ENCODE measurements around the gene GAL3ST1.
"Not testable (repeated sequence)": the region's sequence is repeated elsewhere in the genome, so short reads cannot be mapped to it uniquely, and the experiment has no call there.

The GAL3ST1 gene, protein sequence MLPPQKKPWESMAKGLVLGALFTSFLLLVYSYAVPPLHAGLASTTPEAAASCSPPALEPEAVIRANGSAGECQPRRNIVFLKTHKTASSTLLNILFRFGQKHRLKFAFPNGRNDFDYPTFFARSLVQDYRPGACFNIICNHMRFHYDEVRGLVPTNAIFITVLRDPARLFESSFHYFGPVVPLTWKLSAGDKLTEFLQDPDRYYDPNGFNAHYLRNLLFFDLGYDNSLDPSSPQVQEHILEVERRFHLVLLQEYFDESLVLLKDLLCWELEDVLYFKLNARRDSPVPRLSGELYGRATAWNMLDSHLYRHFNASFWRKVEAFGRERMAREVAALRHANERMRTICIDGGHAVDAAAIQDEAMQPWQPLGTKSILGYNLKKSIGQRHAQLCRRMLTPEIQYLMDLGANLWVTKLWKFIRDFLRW

GRCh38 chr22:30574095-30574981, at the start of gene GAL3ST1:
Gene GAL3ST1, minus strand, starts transcription at chr22:30574665. Its CDS starts 17,273 bp downstream, at chr22:30557392.
- no peak for DNase-seq (ENCODE audit: low spot score)

- DNase-seq (ENCODE audit: low spot score) = not testable (repeated sequence)
Observed at GRCh38 chr22:30619909-30620308, 45.4 kb upstream of the GAL3ST1 start.

GRCh38 chr22:30617819-30618218, 43.4 kb upstream of the GAL3ST1 start:
- DNase-seq (ENCODE audit: low spot score) = no peak

- DNase-seq (ENCODE audit: low spot score) = no peak
Observed at GRCh38 chr22:30615543-30615954, 41.1 kb upstream of the GAL3ST1 start.

- no peak for DNase-seq (ENCODE audit: low spot score)
Observed at GRCh38 chr22:30614879-30615278, 40.4 kb upstream of the GAL3ST1 start.

GRCh38 chr22:30614268-30614667, 39.8 kb upstream of the GAL3ST1 start:
- no peak for DNase-seq (ENCODE audit: low spot score)

GRCh38 chr22:30612789-30613188, 38.3 kb upstream of the GAL3ST1 start:
- no peak for DNase-seq (ENCODE audit: low spot score)

- no peak for DNase-seq (ENCODE audit: low spot score)
Observed at GRCh38 chr22:30611197-30611596, 36.7 kb upstream of the GAL3ST1 start.

DNA sequence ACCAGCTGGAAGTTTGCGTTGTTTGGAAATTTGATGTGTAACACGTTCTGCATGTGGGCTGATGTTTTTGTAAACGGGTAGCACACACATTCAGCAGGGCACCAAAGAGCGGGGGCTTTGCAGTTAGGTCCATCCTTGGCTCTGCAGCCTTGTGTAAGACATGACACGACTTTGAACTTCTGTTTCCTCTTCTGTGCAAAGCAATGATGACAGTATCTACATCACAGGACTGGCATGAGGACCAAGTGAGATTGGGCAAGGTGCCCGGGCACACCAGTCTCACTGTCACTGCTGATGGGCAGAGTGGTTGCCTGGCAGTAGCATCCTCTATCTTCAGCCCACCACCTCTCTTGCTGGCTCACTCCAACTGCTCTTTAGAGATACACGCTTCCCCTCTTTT, 35.8 kb upstream of the GAL3ST1 start:
- no peak for DNase-seq (ENCODE audit: low spot score)

DNA sequence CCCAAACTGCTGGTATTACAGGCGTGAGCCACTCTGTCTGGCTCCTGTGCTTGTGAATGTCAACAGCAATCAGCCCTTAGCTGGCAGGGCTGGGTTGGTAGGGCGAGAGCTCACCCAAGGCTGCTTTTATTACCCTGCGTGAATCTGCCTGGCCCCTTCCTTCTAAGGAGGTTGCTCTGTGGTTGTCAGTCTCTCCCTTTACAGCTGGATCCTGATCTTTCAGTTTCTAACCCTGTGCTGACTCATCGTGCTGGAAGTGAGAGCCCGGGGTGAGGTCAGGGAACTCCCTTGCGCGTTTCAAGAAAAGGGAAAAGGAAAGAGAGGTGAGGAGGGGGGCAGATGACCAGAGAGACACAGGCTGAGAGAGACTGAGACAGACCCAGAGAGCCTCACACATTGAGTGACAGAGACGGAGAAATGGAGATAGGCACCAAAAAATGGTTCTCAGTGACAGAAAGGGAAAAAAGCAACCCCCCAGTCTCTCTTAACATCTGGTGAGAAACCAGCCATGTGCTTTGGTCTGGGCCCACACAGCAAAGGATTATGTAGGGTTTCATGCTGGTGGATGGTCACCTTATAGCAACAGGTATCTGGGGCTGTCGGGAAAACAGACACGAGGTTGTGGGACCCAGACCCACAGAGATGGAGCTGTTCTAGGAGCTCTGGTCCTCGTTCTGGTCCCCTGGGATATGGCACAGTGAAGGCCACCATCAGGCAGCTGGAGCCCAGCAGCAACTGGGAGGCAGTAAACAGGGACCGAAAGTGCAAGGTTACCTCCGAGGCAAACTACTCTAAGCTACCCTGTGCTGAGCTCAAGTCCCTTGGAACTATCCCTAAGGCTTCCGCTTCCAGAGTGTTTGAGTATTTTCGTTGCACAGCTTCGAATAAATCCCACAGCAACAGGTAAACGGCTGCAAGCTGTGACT, 35.1 kb upstream of the GAL3ST1 start:
- peak; percentile 67 for DNase-seq (ENCODE audit: low spot score)

- no peak for DNase-seq (ENCODE audit: low spot score)
Observed at GRCh38 chr22:30607939-30608338, 33.5 kb upstream of the GAL3ST1 start.

- no peak for DNase-seq (ENCODE audit: low spot score)
Observed at GRCh38 chr22:30607300-30607930, 33.0 kb upstream of the GAL3ST1 start.

DNA sequence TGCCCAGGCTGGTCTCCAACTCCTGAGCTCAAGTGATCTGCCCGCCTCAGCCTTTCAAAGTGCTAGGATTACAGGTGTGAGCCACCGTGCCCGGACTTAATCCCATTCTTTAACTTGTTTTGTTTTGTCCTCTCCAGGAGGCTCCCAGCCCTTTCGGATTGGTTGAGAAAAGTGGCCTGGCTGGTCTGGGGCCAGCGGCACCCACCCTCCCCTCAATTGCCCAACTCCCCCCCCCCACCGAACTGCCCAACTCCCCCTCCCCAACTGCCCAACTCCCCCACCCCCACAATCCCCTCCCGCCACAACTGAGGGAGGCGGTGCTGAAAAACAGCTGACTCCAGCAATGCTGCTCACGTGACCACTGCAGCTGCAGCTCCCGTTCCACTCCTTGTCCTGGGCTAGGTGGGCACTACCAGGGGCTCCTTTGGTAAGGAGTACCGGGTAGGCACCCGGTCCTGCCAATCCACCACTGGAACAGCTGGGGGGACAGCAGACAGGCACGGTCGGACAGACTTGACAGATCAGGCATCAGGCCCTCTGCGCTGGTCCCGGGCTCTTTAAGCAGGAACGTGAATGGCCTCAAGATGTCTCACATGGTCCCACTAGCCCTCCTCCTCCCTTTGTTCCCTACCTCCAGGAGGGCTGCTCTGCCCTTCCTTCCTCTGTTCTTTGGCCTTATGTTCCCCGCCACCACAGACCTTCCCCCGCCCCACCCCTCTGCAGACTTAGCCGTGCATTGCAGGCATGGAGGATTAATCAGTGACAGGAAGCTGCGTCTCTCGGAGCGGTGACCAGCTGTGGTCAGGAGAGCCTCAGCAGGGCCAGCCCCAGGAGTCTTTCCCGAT, 32.2 kb upstream of the GAL3ST1 start, which contains the start of gene TCN2:
Gene TCN2 (plus strand): TSS at position 720 of the 845 bp plus-strand sequence. CDS start 158 bp downstream, outside the sequence.
- DNase-seq (ENCODE audit: low spot score) = peak; percentile 59

DNA sequence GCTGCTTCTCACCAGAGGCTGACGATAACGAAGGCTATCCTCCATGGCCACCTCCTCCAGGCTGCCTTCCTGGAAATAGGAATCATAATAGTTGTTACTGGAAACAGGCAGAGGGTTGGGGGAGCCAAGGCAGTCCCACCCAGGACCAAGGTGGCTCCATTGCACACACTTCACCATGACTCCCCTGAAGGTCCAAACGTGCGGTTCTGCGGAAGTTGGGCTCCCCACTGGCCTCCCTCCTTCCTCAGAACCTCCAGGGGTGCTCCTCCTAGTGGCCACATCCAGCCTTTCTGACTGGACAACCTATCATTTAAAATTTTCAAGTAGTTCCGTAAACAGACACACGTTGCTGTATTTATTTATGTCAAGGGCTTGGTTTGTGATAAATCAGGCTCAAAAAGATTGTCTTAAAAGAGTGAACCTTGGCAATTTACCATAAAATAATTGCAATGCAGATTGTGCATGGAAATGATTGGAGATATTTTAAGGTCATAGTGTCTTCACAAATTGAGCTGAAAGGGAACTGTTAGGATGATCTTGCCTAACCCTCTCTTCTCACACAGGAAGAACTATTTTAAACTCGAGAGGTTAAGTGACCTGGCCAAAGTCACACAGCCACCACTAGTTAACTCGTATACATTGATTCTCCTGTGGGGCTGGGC, 31.1 kb upstream of the GAL3ST1 start:
- DNase-seq (ENCODE audit: low spot score) = peak; percentile 51

- no peak for DNase-seq (ENCODE audit: low spot score)
Observed at GRCh38 chr22:30604723-30605122, 30.3 kb upstream of the GAL3ST1 start.

DNA sequence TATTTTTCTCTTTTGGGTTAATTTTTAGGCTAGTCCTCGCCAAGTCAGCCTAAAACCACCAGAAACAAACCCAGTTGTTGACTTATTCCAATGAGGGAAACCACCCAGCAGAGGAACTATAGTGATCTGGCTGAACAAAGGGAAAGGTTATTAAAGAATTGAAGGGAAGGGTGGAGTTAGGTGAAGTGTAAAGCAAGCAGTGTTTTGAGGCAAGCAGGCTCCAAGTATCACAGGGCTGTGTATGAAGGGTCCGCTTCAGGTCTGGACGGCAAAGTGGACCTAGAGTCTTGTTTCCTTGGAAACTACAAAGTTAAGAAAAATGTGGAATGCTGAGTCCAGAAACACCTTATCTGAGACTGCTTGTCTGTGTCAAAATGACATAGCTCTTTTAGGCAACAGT, 29.3 kb upstream of the GAL3ST1 start:
- no peak for DNase-seq (ENCODE audit: low spot score)

DNA sequence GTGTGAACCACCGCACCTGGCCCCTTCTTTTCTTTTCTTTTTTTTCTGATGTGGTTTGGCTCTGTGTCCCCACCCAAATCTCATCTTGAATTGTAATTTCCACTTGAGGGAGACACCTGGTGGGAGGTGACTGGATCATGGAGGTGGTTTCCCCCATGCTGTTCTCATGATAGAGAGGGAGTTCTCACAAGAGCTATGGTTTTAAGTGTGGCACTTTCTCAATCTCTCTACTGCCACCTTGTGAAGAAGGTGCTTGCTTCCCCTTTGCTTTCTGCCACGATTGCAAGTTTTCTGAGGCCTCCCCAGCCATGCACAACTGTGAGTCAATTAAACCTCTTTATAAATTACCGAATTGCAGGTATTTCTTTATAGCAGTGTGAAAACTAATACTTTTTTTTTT, 27.6 kb upstream of the GAL3ST1 start:
- DNase-seq (ENCODE audit: low spot score) = no peak

DNA sequence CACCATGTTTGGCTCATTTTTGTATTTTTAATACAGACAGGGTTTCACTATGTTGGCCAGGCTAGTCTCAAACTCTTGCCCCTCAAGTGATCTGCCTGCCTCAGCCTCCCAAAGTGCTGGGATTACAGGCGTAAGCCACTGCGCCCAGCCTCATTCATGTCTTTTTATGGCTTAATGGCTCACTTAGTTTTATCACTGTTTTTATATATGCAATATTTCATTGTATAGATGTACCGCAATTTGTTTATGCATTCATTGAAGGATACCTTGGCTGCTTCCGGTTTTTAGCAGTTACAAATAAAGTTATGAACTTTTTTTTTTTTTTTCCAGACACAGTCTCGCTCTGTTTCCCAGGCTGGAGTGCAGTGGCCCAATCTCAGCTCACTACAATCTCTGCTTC, 27.0 kb upstream of the GAL3ST1 start:
- no peak for DNase-seq (ENCODE audit: low spot score)

- no peak for DNase-seq (ENCODE audit: low spot score)
Observed at GRCh38 chr22:30600921-30601320, 26.5 kb upstream of the GAL3ST1 start.

GRCh38 chr22:30598986-30599385, 24.5 kb upstream of the GAL3ST1 start:
- no peak for DNase-seq (ENCODE audit: low spot score)
